HepG2 (cell line): Measurements from ENCODE around the gene HES2. TPM values are rescaled to one million over a fixed set of nuclear protein-coding genes. Genes with fewer than 3 reads are reported as not detected.
A peak's percentile ranks its signal among the peaks of the same experiment; 100 is the strongest.

Source experiments
- BCL6 ChIP-seq: IDR thresholded peaks from 2 replicates; pipeline ENCODE4 v1.6.1; 2016; ENCODE audit warnings: missing genetic modification reagents, missing compliant biosample characterization
- CCDC6 ChIP-seq: sonication (generic); formaldehyde crosslinking; IDR thresholded peaks from 2 replicates; pipeline ENCODE4 v1.8.1; 2022; ENCODE audit warnings: mild to moderate bottlenecking, missing genetic modification reagents, moderate library complexity
- CHD2 ChIP-seq: IDR thresholded peaks from 2 replicates; pipeline ENCODE4 v1.6.1; 2011; ENCODE audit warnings: low read depth, low read length, improper control_type of control experiment
- FOXA3 ChIP-seq: IDR thresholded peaks from 2 replicates; pipeline ENCODE4 v1.6.1; 2016; ENCODE audit warnings: missing genetic modification reagents, missing compliant biosample characterization
- IRF2 ChIP-seq: IDR thresholded peaks from 2 replicates; pipeline ENCODE4 v1.6.1; 2018; ENCODE audit warnings: missing genetic modification reagents, missing compliant biosample characterization
- KAT2B ChIP-seq: fragments of 150-350 bp; IDR thresholded peaks from 2 replicates; pipeline ENCODE4 v1.6.1; 2014; ENCODE audit warnings: low read depth, low read length, borderline replicate concordance
- MEIS1 ChIP-seq: sonication (generic); formaldehyde crosslinking; IDR thresholded peaks from 2 replicates; pipeline ENCODE4 v1.9.0; 2021; ENCODE audit warnings: mild to moderate bottlenecking, missing genetic modification reagents, moderate library complexity, borderline replicate concordance
- MXD4 ChIP-seq: IDR thresholded peaks from 2 replicates; pipeline ENCODE4 v1.6.1; 2016; ENCODE audit warnings: mild to moderate bottlenecking, missing biosample characterization, missing genetic modification reagents
- NFE2L1 ChIP-seq: sonication (generic); formaldehyde crosslinking; IDR thresholded peaks from 2 replicates; pipeline ENCODE4 v1.4.0; 2020; ENCODE audit warnings: missing genetic modification reagents, mild to moderate bottlenecking, borderline replicate concordance
- NR2F1 ChIP-seq, 2 experiments: fragments of 450-650 bp in 1 of 2; formaldehyde crosslinking in 1 of 2; IDR thresholded peaks; 2 replicates each; pipeline versions ENCODE4 v1.5.0 to v1.6.1; 2016 to 2020; ENCODE audit warnings: mild to moderate bottlenecking in 1 of 2, missing compliant biosample characterization in 1 of 2, missing genetic modification reagents in 1 of 2, moderate library complexity in 1 of 2
- POLR2A ChIP-seq, 2 experiments: IDR thresholded peaks; 2 replicates each; pipeline ENCODE4 v1.6.1; 2011; ENCODE audit warnings: low read depth in 2 of 2, low read length in 2 of 2, mild to moderate bottlenecking in 1 of 2, moderate library complexity in 1 of 2; ENCODE audit not compliant: insufficient read depth in 1 of 2
- RFXAP ChIP-seq: sonication (generic); formaldehyde crosslinking; IDR thresholded peaks from 2 replicates; pipeline ENCODE4 v1.4.0; 2020; ENCODE audit warnings: missing genetic modification reagents, borderline replicate concordance
- RXRB ChIP-seq: IDR thresholded peaks from 2 replicates; pipeline ENCODE4 v1.6.1; 2016; ENCODE audit warnings: borderline replicate concordance, missing genetic modification reagents, missing compliant biosample characterization
- SIN3A ChIP-seq: IDR thresholded peaks from 2 replicates; pipeline ENCODE4 v1.6.1; 2011; ENCODE audit warnings: low read depth, mild to moderate bottlenecking, control low read depth, low read length, borderline replicate concordance
- SMAD3 ChIP-seq: sonication (generic); formaldehyde crosslinking; IDR thresholded peaks from 2 replicates; pipeline ENCODE4 v1.4.0; 2020; ENCODE audit warnings: missing genetic modification reagents
- TBX2 ChIP-seq: sonication (generic); formaldehyde crosslinking; IDR thresholded peaks from 2 replicates; pipeline ENCODE4 v1.5.0; 2020; ENCODE audit warnings: missing genetic modification reagents, mild to moderate bottlenecking, borderline replicate concordance
- TRIM24 ChIP-seq: sonication (generic); formaldehyde crosslinking; IDR thresholded peaks from 2 replicates; pipeline ENCODE4 v1.8.0; 2022; ENCODE audit warnings: mild to moderate bottlenecking, missing genetic modification reagents
- U2AF1 ChIP-seq: fragments of 200-400 bp; formaldehyde crosslinking; optimal IDR thresholded peaks from 2 replicates; pipeline ENCODE3; 2017; ENCODE audit warnings: mild to moderate bottlenecking, low read depth, low read length
- ZFP90 ChIP-seq: sonication (generic); formaldehyde crosslinking; IDR thresholded peaks from 2 replicates; pipeline ENCODE4 v1.8.0; 2022; ENCODE audit warnings: missing genetic modification reagents, mild to moderate bottlenecking, inconsistent platforms, borderline replicate concordance
- ZNF333 ChIP-seq: sonication (generic); formaldehyde crosslinking; IDR thresholded peaks from 2 replicates; pipeline ENCODE4 v1.4.0; 2020; ENCODE audit warnings: mild to moderate bottlenecking, missing genetic modification reagents, borderline replicate concordance
- ZNF33B ChIP-seq: sonication (generic); formaldehyde crosslinking; IDR thresholded peaks from 2 replicates; pipeline ENCODE4 v1.5.1; 2020; ENCODE audit warnings: mild to moderate bottlenecking, missing genetic modification reagents
- ZNF430 ChIP-seq: sonication (generic); formaldehyde crosslinking; IDR thresholded peaks from 2 replicates; pipeline ENCODE4 v1.9.0; 2021; ENCODE audit warnings: mild to moderate bottlenecking, missing genetic modification reagents
- ZNF441 ChIP-seq: sonication (generic); formaldehyde crosslinking; IDR thresholded peaks from 2 replicates; pipeline ENCODE4 v1.7.0; 2021; ENCODE audit warnings: missing genetic modification reagents, borderline replicate concordance
- ZNF510 ChIP-seq: sonication (generic); formaldehyde crosslinking; IDR thresholded peaks from 2 replicates; pipeline ENCODE4 v1.4.0; 2020; ENCODE audit warnings: low read depth, mild to moderate bottlenecking, missing genetic modification reagents
- ZNF558 ChIP-seq: sonication (generic); formaldehyde crosslinking; IDR thresholded peaks from 2 replicates; pipeline ENCODE4 v1.9.0; 2022; ENCODE audit warnings: mild to moderate bottlenecking, missing genetic modification reagents, borderline replicate concordance
- ZNF564 ChIP-seq: sonication (generic); formaldehyde crosslinking; IDR thresholded peaks from 2 replicates; pipeline ENCODE4 v1.8.1; 2023; ENCODE audit warnings: mild to moderate bottlenecking, missing genetic modification reagents
- ZNF605 ChIP-seq: sonication (generic); formaldehyde crosslinking; IDR thresholded peaks from 2 replicates; pipeline ENCODE4 v1.8.0; 2022; ENCODE audit warnings: mild to moderate bottlenecking, missing genetic modification reagents
- ZNF670 ChIP-seq: sonication (generic); formaldehyde crosslinking; IDR thresholded peaks from 2 replicates; pipeline ENCODE4 v1.8.0; 2022; ENCODE audit warnings: mild to moderate bottlenecking, missing genetic modification reagents, borderline replicate concordance
- ZNF788 ChIP-seq: sonication (generic); formaldehyde crosslinking; IDR thresholded peaks from 2 replicates; pipeline ENCODE4 v1.5.0; 2020; ENCODE audit warnings: mild to moderate bottlenecking, missing genetic modification reagents, borderline replicate concordance
- ZNF850 ChIP-seq: sonication (generic); formaldehyde crosslinking; conservative IDR thresholded peaks from 2 replicates; pipeline ENCODE4 v1.9.0; 2021; ENCODE audit warnings: mild to moderate bottlenecking, missing genetic modification reagents
- ZNF878 ChIP-seq: sonication (generic); formaldehyde crosslinking; IDR thresholded peaks from 2 replicates; pipeline ENCODE4 v1.8.1; 2023; ENCODE audit warnings: mild to moderate bottlenecking, missing genetic modification reagents, moderate library complexity
- polyA plus RNA-seq, 8 experiments: library from polyadenylated mRNA; depleted of rRNA in 3 of 8; stranded (reverse) in 7 of 8; unstranded in 1 of 8; fragments of >200 nt; fragmentation: Illumina TruSeq in 4 of 8; extraction: Trizol in 4 of 8; gene quantifications; 2 replicates each; pipeline versions ENCODE4 v1.2.1 to v1.2.3, GENCODE V29; 2011 to 2016; ENCODE audit warnings: low read depth in 4 of 8, missing spikeins in 1 of 8, mixed read lengths in 1 of 8; ENCODE audit not compliant: insufficient read depth in 1 of 8
- total RNA-seq, 5 experiments: library from RNA; depleted of rRNA; stranded (reverse); fragments of >200 nt; fragmentation: Illumina TruSeq; extraction: Trizol; gene quantifications; 2 replicates each; pipeline ENCODE4 v1.2.3, GENCODE V29; 2016; ENCODE audit warnings: low read depth in 1 of 5
- TF ChIP-seq, protein P1 (sequence below): sonication (generic); formaldehyde crosslinking; IDR thresholded peaks from 2 replicates; pipeline ENCODE4 v1.5.1; 2020; ENCODE audit warnings: mild to moderate bottlenecking, missing genetic modification reagents, moderate library complexity

The HES2 gene
- total and polyA plus RNA-seq, 2 of the 13 experiments (the other 11 are each of a cell fraction or from before 2014, with no cell fraction given): 0.11 to 0.17 TPM

GRCh38 chr1:6412896-6413295 lies 6.8 kb downstream of the HES2 start (continued):
- peak; percentile 28; the same call in 1 of the 2 replicates for TF ChIP-seq RXRB (CRISPR knock-in tag)
- no peak for TF ChIP-seq ZNF333 (CRISPR knock-in tag)
- TF ChIP-seq ZNF558 (CRISPR knock-in tag): no peak
- no peak for TF ChIP-seq ZNF850 (CRISPR knock-in tag)
- TF ChIP-seq NFE2L1 (CRISPR knock-in tag): no peak
- no peak for TF ChIP-seq ZNF564 (CRISPR knock-in tag)
- no peak for TF ChIP-seq MEIS1 (CRISPR knock-in tag)
- TF ChIP-seq POLR2A (IDR thresholded peaks at IDR 0.05; ENCODE audit: insufficient read depth in 1 of 2, low read depth in 2 of 2, low read length in 2 of 2): no peak
- no peak for TF ChIP-seq SMAD3 (CRISPR knock-in tag)
- no peak for TF ChIP-seq ZNF605
- no peak for TF ChIP-seq U2AF1
- no peak for TF ChIP-seq NR2F1 (CRISPR knock-in tag; IDR thresholded peaks at IDR 0.05)
- no peak for TF ChIP-seq ZNF430
- peak; percentile 95 for TF ChIP-seq FOXA3 (CRISPR knock-in tag)
- TF ChIP-seq CHD2: no peak
- no peak for TF ChIP-seq CCDC6
- TF ChIP-seq, protein P1, sequence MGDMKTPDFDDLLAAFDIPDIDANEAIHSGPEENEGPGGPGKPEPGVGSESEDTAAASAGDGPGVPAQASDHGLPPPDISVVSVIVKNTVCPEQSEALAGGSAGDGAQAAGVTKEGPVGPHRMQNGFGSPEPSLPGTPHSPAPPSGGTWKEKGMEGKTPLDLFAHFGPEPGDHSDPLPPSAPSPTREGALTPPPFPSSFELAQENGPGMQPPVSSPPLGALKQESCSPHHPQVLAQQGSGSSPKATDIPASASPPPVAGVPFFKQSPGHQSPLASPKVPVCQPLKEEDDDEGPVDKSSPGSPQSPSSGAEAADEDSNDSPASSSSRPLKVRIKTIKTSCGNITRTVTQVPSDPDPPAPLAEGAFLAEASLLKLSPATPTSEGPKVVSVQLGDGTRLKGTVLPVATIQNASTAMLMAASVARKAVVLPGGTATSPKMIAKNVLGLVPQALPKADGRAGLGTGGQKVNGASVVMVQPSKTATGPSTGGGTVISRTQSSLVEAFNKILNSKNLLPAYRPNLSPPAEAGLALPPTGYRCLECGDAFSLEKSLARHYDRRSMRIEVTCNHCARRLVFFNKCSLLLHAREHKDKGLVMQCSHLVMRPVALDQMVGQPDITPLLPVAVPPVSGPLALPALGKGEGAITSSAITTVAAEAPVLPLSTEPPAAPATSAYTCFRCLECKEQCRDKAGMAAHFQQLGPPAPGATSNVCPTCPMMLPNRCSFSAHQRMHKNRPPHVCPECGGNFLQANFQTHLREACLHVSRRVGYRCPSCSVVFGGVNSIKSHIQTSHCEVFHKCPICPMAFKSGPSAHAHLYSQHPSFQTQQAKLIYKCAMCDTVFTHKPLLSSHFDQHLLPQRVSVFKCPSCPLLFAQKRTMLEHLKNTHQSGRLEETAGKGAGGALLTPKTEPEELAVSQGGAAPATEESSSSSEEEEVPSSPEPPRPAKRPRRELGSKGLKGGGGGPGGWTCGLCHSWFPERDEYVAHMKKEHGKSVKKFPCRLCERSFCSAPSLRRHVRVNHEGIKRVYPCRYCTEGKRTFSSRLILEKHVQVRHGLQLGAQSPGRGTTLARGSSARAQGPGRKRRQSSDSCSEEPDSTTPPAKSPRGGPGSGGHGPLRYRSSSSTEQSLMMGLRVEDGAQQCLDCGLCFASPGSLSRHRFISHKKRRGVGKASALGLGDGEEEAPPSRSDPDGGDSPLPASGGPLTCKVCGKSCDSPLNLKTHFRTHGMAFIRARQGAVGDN (CRISPR knock-in tag): no peak
- TF ChIP-seq ZNF670: no peak
- no peak for TF ChIP-seq ZNF441
- TF ChIP-seq KAT2B: no peak
- no peak for TF ChIP-seq ZFP90
- TF ChIP-seq TBX2 (CRISPR knock-in tag): no peak; the same call in 1 of the 2 replicates
- peak; percentile 31; the same call in 1 of the 2 replicates for TF ChIP-seq BCL6
- TF ChIP-seq RFXAP: no peak
- TF ChIP-seq SIN3A: no peak
- TF ChIP-seq ZNF878 (CRISPR knock-in tag): no peak
- no peak for TF ChIP-seq ZNF33B
- no peak for TF ChIP-seq ZNF788 (CRISPR knock-in tag)
- no peak for TF ChIP-seq IRF2 (CRISPR knock-in tag)
- TF ChIP-seq TRIM24 (CRISPR knock-in tag): no peak
- TF ChIP-seq MXD4 (CRISPR knock-in tag): no peak
- TF ChIP-seq ZNF510 (CRISPR knock-in tag): no peak
